NB4 (cell line): Measurements from ENCODE around the gene MAN1B1.

Source experiments
- DNase-seq: peaks from one replicate; pipeline ENCODE4 v3.0.0; 2010; ENCODE audit warnings: low read depth
- H3K4me3 ChIP-seq: one replicate; pipeline ENCODE4 v1.5.1; 2011; ENCODE audit warnings: mild to moderate bottlenecking, low read depth, low read length, moderate library complexity
- MYC ChIP-seq: IDR thresholded peaks from 2 replicates; pipeline ENCODE4 v1.6.1; 2011; ENCODE audit warnings: low read depth, low read length
- POLR2A ChIP-seq: IDR thresholded peaks from 2 replicates; pipeline ENCODE4 v1.6.1; 2011; ENCODE audit warnings: mild to moderate bottlenecking; ENCODE audit not compliant: insufficient read length; ENCODE audit errors: extremely low read depth
- TF ChIP-seq, protein P1 (sequence below): IDR thresholded peaks from 2 replicates; pipeline ENCODE4 v1.6.1; 2011; ENCODE audit warnings: low read depth, low read length
- TF ChIP-seq, protein P2 (sequence below): IDR thresholded peaks from one replicate; pipeline ENCODE4 v1.5.1; 2012; ENCODE audit warnings: low read depth, low read length

Gene MAN1B1

DNA sequence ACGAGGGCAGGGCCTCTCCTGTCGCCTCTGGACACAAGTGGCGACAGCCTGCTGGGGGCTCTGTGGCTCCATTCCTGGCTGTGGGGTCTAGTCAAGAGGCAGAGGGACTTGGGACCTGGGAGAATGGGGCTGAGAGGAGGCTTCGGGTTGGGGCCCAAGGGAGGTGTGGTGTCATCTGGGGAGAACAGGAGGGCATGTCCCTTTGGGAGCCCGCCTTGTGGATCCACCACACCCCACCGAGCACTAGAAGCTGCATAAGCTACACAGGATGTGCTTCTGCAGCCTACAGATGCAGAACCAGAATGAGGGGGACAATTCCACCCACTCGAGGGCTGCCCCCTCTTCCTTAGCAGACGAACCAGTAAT is 3.9 kb upstream of the MAN1B1 start:
- H3K4me3 ChIP-seq, result no peak overlapping the region
- TF ChIP-seq POLR2A (no peak), MYC (no peak)
- TF ChIP-seq, protein P1, sequence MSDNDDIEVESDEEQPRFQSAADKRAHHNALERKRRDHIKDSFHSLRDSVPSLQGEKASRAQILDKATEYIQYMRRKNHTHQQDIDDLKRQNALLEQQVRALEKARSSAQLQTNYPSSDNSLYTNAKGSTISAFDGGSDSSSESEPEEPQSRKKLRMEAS, result no peak
- TF ChIP-seq, protein P2, sequence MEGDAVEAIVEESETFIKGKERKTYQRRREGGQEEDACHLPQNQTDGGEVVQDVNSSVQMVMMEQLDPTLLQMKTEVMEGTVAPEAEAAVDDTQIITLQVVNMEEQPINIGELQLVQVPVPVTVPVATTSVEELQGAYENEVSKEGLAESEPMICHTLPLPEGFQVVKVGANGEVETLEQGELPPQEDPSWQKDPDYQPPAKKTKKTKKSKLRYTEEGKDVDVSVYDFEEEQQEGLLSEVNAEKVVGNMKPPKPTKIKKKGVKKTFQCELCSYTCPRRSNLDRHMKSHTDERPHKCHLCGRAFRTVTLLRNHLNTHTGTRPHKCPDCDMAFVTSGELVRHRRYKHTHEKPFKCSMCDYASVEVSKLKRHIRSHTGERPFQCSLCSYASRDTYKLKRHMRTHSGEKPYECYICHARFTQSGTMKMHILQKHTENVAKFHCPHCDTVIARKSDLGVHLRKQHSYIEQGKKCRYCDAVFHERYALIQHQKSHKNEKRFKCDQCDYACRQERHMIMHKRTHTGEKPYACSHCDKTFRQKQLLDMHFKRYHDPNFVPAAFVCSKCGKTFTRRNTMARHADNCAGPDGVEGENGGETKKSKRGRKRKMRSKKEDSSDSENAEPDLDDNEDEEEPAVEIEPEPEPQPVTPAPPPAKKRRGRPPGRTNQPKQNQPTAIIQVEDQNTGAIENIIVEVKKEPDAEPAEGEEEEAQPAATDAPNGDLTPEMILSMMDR, result no peak
- DNase-seq, result no peak

DNA sequence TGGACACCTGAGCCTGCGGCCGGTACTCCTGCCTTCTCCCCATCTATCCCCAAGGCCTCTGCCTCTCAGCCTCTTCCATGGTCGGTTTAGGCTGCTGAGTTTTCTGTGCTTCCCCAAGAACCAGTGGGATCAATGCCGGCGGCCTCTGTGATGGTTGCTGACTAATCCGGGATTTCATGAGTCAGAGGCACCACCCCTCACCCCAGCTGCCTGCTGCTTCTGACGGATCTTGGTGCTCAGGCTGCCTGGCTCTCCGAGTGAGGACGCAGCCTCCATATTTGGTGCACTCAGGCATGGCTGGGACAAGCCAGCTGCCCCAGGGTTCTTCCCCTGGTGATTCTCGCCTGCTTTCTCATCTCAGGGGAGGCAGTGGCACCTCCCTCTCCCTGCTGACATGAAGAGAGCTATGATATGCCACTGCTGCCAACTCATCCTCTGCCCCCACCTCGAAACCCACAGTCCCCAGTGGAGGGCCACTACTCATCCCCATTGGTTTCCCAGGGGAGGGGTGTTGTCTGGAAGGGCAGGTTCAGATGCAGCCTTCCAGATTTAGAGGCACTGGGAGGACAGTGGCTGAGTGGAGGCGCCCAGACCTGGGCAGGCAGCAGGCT is 3.3 kb upstream of the MAN1B1 start:
- TF ChIP-seq MYC (no peak), POLR2A (no peak)
- TF ChIP-seq, protein P2, result no peak
- TF ChIP-seq, protein P1, result no peak
- no peak overlapping the region for H3K4me3 ChIP-seq
- peak; percentile 88 for DNase-seq

GRCh38 chr9:137084526-137084925 is 2.3 kb upstream of the MAN1B1 start:
- H3K4me3 ChIP-seq, result no peak overlapping the region
- no peak for DNase-seq
- TF ChIP-seq, protein P1, result no peak
- TF ChIP-seq, protein P2, result no peak
- TF ChIP-seq POLR2A (no peak), MYC (no peak)

- TF ChIP-seq, protein P2, result no peak
- TF ChIP-seq POLR2A, result peak; percentile 4
- no peak for DNase-seq
- H3K4me3 ChIP-seq, result peak overlapping the region; percentile 67
Observed at GRCh38 chr9:137085920-137086530, 760 bp upstream of the MAN1B1 start.

DNA sequence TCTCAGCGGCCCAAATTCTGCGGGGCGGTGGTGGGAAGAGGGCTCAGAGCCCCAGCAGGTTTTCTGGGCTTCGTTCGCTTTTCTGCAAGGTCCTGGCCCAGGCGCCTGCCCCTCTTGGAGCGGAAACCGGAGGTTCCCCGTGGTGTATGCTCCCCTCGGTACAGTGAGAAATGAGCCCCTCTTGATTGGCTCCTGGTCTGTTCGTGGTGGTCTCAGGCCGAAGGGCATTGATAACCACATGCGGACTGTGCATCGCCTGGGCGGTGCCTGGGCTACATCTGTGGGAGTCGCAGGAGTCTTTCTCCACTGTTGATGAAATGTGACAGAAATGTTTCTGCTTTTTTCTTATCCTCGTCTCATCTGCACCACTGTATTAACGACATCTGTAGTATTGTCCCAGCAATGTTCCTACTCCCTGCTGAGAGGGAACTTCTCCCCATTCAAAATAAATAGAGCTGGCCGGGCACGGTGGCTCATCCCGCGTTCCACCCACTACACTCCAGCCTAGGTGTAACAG is 682 bp downstream of the MAN1B1 start:
- peak overlapping the region; percentile 73 for H3K4me3 ChIP-seq
- TF ChIP-seq, protein P1, result no peak
- TF ChIP-seq MYC, result peak; percentile 58
- TF ChIP-seq, protein P2, result no peak
- no peak for TF ChIP-seq POLR2A
- DNase-seq, result peak; percentile 74
